ENCODE measurements around the gene CES5A.

CES5A gene

GRCh38 chr16:55876854-55877253 lies 1.7 kb upstream of the CES5A start:
- TF ChIP-seq REST (IDR thresholded peaks at IDR 0.05; ENCODE audit: insufficient read depth in 1 of 2, low read depth in 2 of 2, low read length in 2 of 2): no peak
- TF ChIP-seq POLR2AphosphoS5 (IDR thresholded peaks at IDR 0.05; ENCODE audit: low read depth, low read length): no peak
- TF ChIP-seq SIN3A (IDR thresholded peaks at IDR 0.05; ENCODE audit: borderline replicate concordance, insufficient read depth, low read length): no peak
- TF ChIP-seq FOXP2 (optimal IDR thresholded peaks at IDR 0.05; ENCODE audit: borderline replicate concordance, extremely low read depth, extremely low read length, insufficient read depth): no peak
- no peak for TF ChIP-seq TAF1 (IDR thresholded peaks at IDR 0.05; ENCODE audit: borderline replicate concordance, insufficient read depth, low read length)

- TF ChIP-seq REST (IDR thresholded peaks at IDR 0.05; ENCODE audit: insufficient read depth in 1 of 2, low read depth in 2 of 2, low read length in 2 of 2) (no peak), TAF1 (IDR thresholded peaks at IDR 0.05; ENCODE audit: borderline replicate concordance, insufficient read depth, low read length) (no peak), SIN3A (IDR thresholded peaks at IDR 0.05; ENCODE audit: borderline replicate concordance, insufficient read depth, low read length) (no peak), FOXP2 (optimal IDR thresholded peaks at IDR 0.05; ENCODE audit: borderline replicate concordance, extremely low read depth, extremely low read length, insufficient read depth) (no peak), POLR2AphosphoS5 (IDR thresholded peaks at IDR 0.05; ENCODE audit: low read depth, low read length) (no peak)
Observed at GRCh38 chr16:55873122-55873521, 2.1 kb downstream of the CES5A start.

GRCh38 chr16:55872130-55872529 lies 3.0 kb downstream of the CES5A start:
- TF ChIP-seq SIN3A (IDR thresholded peaks at IDR 0.05; ENCODE audit: borderline replicate concordance, insufficient read depth, low read length) (no peak), REST (IDR thresholded peaks at IDR 0.05; ENCODE audit: insufficient read depth in 1 of 2, low read depth in 2 of 2, low read length in 2 of 2) (no peak), TAF1 (IDR thresholded peaks at IDR 0.05; ENCODE audit: borderline replicate concordance, insufficient read depth, low read length) (no peak), POLR2AphosphoS5 (IDR thresholded peaks at IDR 0.05; ENCODE audit: low read depth, low read length) (no peak), FOXP2 (optimal IDR thresholded peaks at IDR 0.05; ENCODE audit: borderline replicate concordance, extremely low read depth, extremely low read length, insufficient read depth) (no peak)

GRCh38 chr16:55871411-55872038 lies 3.6 kb downstream of the CES5A start:
- TF ChIP-seq TAF1 (IDR thresholded peaks at IDR 0.05; ENCODE audit: borderline replicate concordance, insufficient read depth, low read length): no peak
- TF ChIP-seq REST (IDR thresholded peaks at IDR 0.05; ENCODE audit: insufficient read depth in 1 of 2, low read depth in 2 of 2, low read length in 2 of 2): no peak
- no peak for TF ChIP-seq POLR2AphosphoS5 (IDR thresholded peaks at IDR 0.05; ENCODE audit: low read depth, low read length)
- no peak for TF ChIP-seq FOXP2 (optimal IDR thresholded peaks at IDR 0.05; ENCODE audit: borderline replicate concordance, extremely low read depth, extremely low read length, insufficient read depth)

GRCh38 chr16:55868980-55869379 lies 6.2 kb downstream of the CES5A start:
- TF ChIP-seq SIN3A (IDR thresholded peaks at IDR 0.05; ENCODE audit: borderline replicate concordance, insufficient read depth, low read length): no peak
- no peak for TF ChIP-seq FOXP2 (optimal IDR thresholded peaks at IDR 0.05; ENCODE audit: borderline replicate concordance, extremely low read depth, extremely low read length, insufficient read depth)
- no peak for TF ChIP-seq REST (IDR thresholded peaks at IDR 0.05; ENCODE audit: insufficient read depth in 1 of 2, low read depth in 2 of 2, low read length in 2 of 2)
- TF ChIP-seq POLR2AphosphoS5 (IDR thresholded peaks at IDR 0.05; ENCODE audit: low read depth, low read length): no peak
- no peak for TF ChIP-seq TAF1 (IDR thresholded peaks at IDR 0.05; ENCODE audit: borderline replicate concordance, insufficient read depth, low read length)
